H1 (cell line): Measurements from ENCODE around the gene FAM228B. TPM values are rescaled to one million over a fixed set of nuclear protein-coding genes. Genes with fewer than 3 reads are reported as not detected.

Source experiments
- CTCF ChIA-PET: fragments of 300-600 bp; sonication (Branson Sonifier 250); formaldehyde crosslinking; loops from one replicate; lab custom pipeline; 2021; ENCODE audit not compliant: partially characterized antibody; lab: Charles Lee
- POLR2A ChIA-PET: fragments of 300-600 bp; sonication (Branson Sonifier 250); formaldehyde crosslinking; loops from one replicate; lab custom pipeline; 2021; ENCODE audit warnings: inconsistent platforms; ENCODE audit not compliant: partially characterized antibody; lab: Charles Lee
- DNase-seq, 2 experiments: peaks; one replicate each; pipeline versions ENCODE4 v3.0.0 to v3.0.0-alpha.2; 2010 to 2022; ENCODE audit warnings: low spot score in 2 of 2, low read depth in 1 of 2, mixed read lengths in 1 of 2
- FAIRE-seq: peaks from 2 replicates; lab custom pipeline; 2011; peaks lifted over from hg19 to GRCh38; lab: Jason Lieb, UNC
- H2AFZ ChIP-seq: 2 replicates; pipeline ENCODE4 v1.8.1; 2012; ENCODE audit warnings: low read length, inconsistent platforms
- H2AK5ac ChIP-seq: 2 replicates; pipeline ENCODE4 v1.6.1; 2013; ENCODE audit warnings: low read depth, low read length
- H2BK120ac ChIP-seq: replicated peaks from 2 replicates; pipeline ENCODE3; 2013; ENCODE audit warnings: low read depth, low read length, inconsistent platforms
- H2BK12ac ChIP-seq: 2 replicates; pipeline ENCODE4 v1.6.1; 2013; ENCODE audit warnings: low read depth, low read length
- H2BK15ac ChIP-seq: 2 replicates; pipeline ENCODE4 v1.6.1; 2013; ENCODE audit warnings: low read length
- H2BK20ac ChIP-seq: 2 replicates; pipeline ENCODE4 v1.6.1; 2013; ENCODE audit warnings: low read length
- H2BK5ac ChIP-seq: 2 replicates; pipeline ENCODE4 v1.6.1; 2013; ENCODE audit warnings: low read depth, low read length
- H3K14ac ChIP-seq: 2 replicates; pipeline ENCODE4 v1.6.1; 2013; ENCODE audit warnings: inconsistent platforms; ENCODE audit not compliant: insufficient read length
- H3K18ac ChIP-seq: 2 replicates; pipeline ENCODE4 v1.6.1; 2013; ENCODE audit warnings: low read length; ENCODE audit errors: extremely low read depth
- H3K23ac ChIP-seq: 2 replicates; pipeline ENCODE4 v1.6.1; 2013; ENCODE audit warnings: inconsistent platforms; ENCODE audit not compliant: insufficient read length
- H3K23me2 ChIP-seq: 2 replicates; pipeline ENCODE4 v1.6.1; 2013; ENCODE audit warnings: low read depth, low read length
- H3K27ac ChIP-seq: 2 replicates; pipeline ENCODE4 v1.6.1; 2011; ENCODE audit warnings: low read depth, low read length, inconsistent platforms
- H3K27me3 ChIP-seq, 4 experiments: replicated peaks in 1 of 4; 1 replicate in 1 of 4; 2 replicates in 3 of 4; pipeline versions ENCODE4 v1.6.1 to v1.8.1; 2011 to 2013; ENCODE audit warnings: low read length in 3 of 4, mild to moderate bottlenecking in 3 of 4, inconsistent platforms in 2 of 4, mixed read lengths in 2 of 4, moderate library complexity in 1 of 4; ENCODE audit not compliant: control insufficient read depth in 3 of 4, insufficient read depth in 3 of 4; ENCODE audit errors: extremely low read depth in 1 of 4
- H3K36me3 ChIP-seq, 4 experiments: 2 replicates each; pipeline versions ENCODE4 v1.6.1 to v1.8.1; 2011 to 2013; ENCODE audit warnings: mild to moderate bottlenecking in 4 of 4, low read length in 3 of 4, moderate library complexity in 2 of 4, control low read depth in 1 of 4, inconsistent platforms in 1 of 4; ENCODE audit not compliant: insufficient read depth in 4 of 4, control insufficient read depth in 2 of 4
- H3K4ac ChIP-seq: replicated peaks from 2 replicates; pipeline ENCODE3; 2013; ENCODE audit warnings: low read length, low read depth, mixed read lengths, inconsistent platforms; ENCODE audit not compliant: insufficient read length
- H3K4me1 ChIP-seq, 4 experiments: replicated peaks in 1 of 4; 1 replicate in 1 of 4; 2 replicates in 3 of 4; pipeline versions ENCODE4 v1.6.1 to v1.8.1; 2011 to 2013; ENCODE audit warnings: low read length in 3 of 4, inconsistent platforms in 2 of 4, mixed read lengths in 1 of 4; ENCODE audit not compliant: insufficient read depth in 4 of 4, control insufficient read depth in 3 of 4
- H3K4me2 ChIP-seq, 2 experiments: 2 replicates each; pipeline versions ENCODE4 v1.6.1 to v1.8.1; 2011 to 2013; ENCODE audit warnings: low read depth in 2 of 2, low read length in 2 of 2, control low read depth in 1 of 2, inconsistent platforms in 1 of 2, mild to moderate bottlenecking in 1 of 2; ENCODE audit not compliant: insufficient read depth in 1 of 2
- H3K4me3 ChIP-seq, 4 experiments: fragments of 200-600, 300-600 bp in 1 of 4; sonication (generic), shearing (Covaris generic), sonication (Bioruptor Twin) in 1 of 4; 2 replicates each; pipeline versions ENCODE4 v1.5.1 to v1.8.1; 2011 to 2016; ENCODE audit warnings: low read length in 4 of 4, low read depth in 3 of 4, control low read depth in 2 of 4, inconsistent platforms in 2 of 4, mild to moderate bottlenecking in 2 of 4, mixed read lengths in 1 of 4, moderate library complexity in 1 of 4; ENCODE audit not compliant: insufficient read depth in 2 of 4; ENCODE audit errors: extremely low read depth in 1 of 4
- H3K56ac ChIP-seq: replicated peaks from 2 replicates; pipeline ENCODE3; 2013; ENCODE audit warnings: low read depth, mild to moderate bottlenecking, mixed read lengths, low read length, inconsistent platforms; ENCODE audit not compliant: insufficient read length
- H3K79me1 ChIP-seq: 2 replicates; pipeline ENCODE4 v1.6.1; 2013; ENCODE audit warnings: low read depth, low read length, control low read depth
- H3K79me2 ChIP-seq, 2 experiments: 2 replicates each; pipeline versions ENCODE4 v1.6.1 to v1.8.1; 2012 to 2013; ENCODE audit warnings: low read length in 2 of 2, mild to moderate bottlenecking in 2 of 2, inconsistent platforms in 1 of 2; ENCODE audit not compliant: insufficient read depth in 2 of 2, control insufficient read depth in 1 of 2
- H3K9ac ChIP-seq, 4 experiments: replicated peaks in 1 of 4; 1 replicate in 1 of 4; 2 replicates in 3 of 4; pipeline versions ENCODE4 v1.6.1 to v1.8.1; 2011 to 2013; ENCODE audit warnings: low read depth in 3 of 4, low read length in 3 of 4, control low read depth in 2 of 4, mild to moderate bottlenecking in 2 of 4, moderate library complexity in 2 of 4, inconsistent platforms in 1 of 4; ENCODE audit errors: extremely low read depth in 1 of 4
- H3K9me3 ChIP-seq, 2 experiments: 2 replicates each; pipeline versions ENCODE4 v1.6.1 to v1.8.1; 2012 to 2013; ENCODE audit warnings: mild to moderate bottlenecking in 2 of 2, moderate library complexity in 2 of 2, control low read depth in 1 of 2, inconsistent platforms in 1 of 2, low read depth in 1 of 2, low read length in 1 of 2, mixed read lengths in 1 of 2; ENCODE audit not compliant: insufficient read depth in 2 of 2
- H4K20me1 ChIP-seq, 2 experiments: replicated peaks in 1 of 2; 2 replicates each; pipeline versions ENCODE3 to v1.8.1; 2011 to 2013; ENCODE audit warnings: inconsistent platforms in 2 of 2, low read length in 2 of 2, mild to moderate bottlenecking in 1 of 2; ENCODE audit not compliant: insufficient read depth in 2 of 2, control insufficient read depth in 1 of 2
- H4K5ac ChIP-seq: 2 replicates; pipeline ENCODE4 v1.6.1; 2013; ENCODE audit warnings: low read length, low read depth, mixed read lengths, inconsistent platforms; ENCODE audit not compliant: insufficient read length
- H4K8ac ChIP-seq: 2 replicates; pipeline ENCODE4 v1.8.0; 2013; ENCODE audit warnings: mild to moderate bottlenecking, moderate library complexity, low read length, inconsistent platforms; ENCODE audit not compliant: insufficient read depth; ENCODE audit errors: extremely low read depth
- H4K91ac ChIP-seq: replicated peaks from 2 replicates; pipeline ENCODE3; 2013; ENCODE audit warnings: low read length, mixed read lengths, inconsistent platforms; ENCODE audit not compliant: insufficient read length
- CBX8 ChIP-seq: fragments of 300-800, 300-1000 bp; sonication (generic); IDR thresholded peaks from 2 replicates; pipeline ENCODE4 v1.7.1; 2016; ENCODE audit warnings: low read depth, low read length, borderline replicate concordance
- CEBPB ChIP-seq: IDR thresholded peaks from 2 replicates; pipeline ENCODE4 v1.6.1; 2012; ENCODE audit warnings: low read depth, low read length
- CREB1 ChIP-seq: IDR thresholded peaks from 2 replicates; pipeline ENCODE4 v1.6.1; 2012; ENCODE audit warnings: inconsistent platforms
- E2F6 ChIP-seq: IDR thresholded peaks from 2 replicates; pipeline ENCODE4 v1.6.1; 2012; ENCODE audit warnings: inconsistent platforms
- GTF2F1 ChIP-seq: IDR thresholded peaks from 2 replicates; pipeline ENCODE4 v1.6.1; 2012; ENCODE audit warnings: low read depth, low read length, improper control_type of control experiment, borderline replicate concordance
- JUND ChIP-seq: IDR thresholded peaks from 2 replicates; pipeline ENCODE4 v1.6.1; 2011; ENCODE audit warnings: mild to moderate bottlenecking, improper control_type of control experiment, low read length
- KDM1A ChIP-seq: fragments of 200-600, 300-600 bp; sonication (generic); IDR thresholded peaks from 2 replicates; pipeline ENCODE4 v1.7.1; 2016; ENCODE audit warnings: mild to moderate bottlenecking, low read length, borderline replicate concordance
- MAFK ChIP-seq: IDR thresholded peaks from 2 replicates; pipeline ENCODE4 v1.6.1; 2012; ENCODE audit warnings: low read depth, mild to moderate bottlenecking, improper control_type of control experiment, low read length
- NANOG ChIP-seq: IDR thresholded peaks from 2 replicates; pipeline ENCODE4 v1.6.1; 2011; ENCODE audit warnings: low read length, low read depth, mild to moderate bottlenecking, inconsistent platforms; ENCODE audit not compliant: insufficient read depth, poor library complexity, severe bottlenecking
- POLR2AphosphoS5 ChIP-seq: IDR thresholded peaks from 2 replicates; pipeline ENCODE4 v1.6.1; 2011; ENCODE audit warnings: low read depth, low read length
- RBBP5 ChIP-seq: IDR thresholded peaks from 2 replicates; pipeline ENCODE4 v1.7.1; 2012; ENCODE audit warnings: low read depth, mild to moderate bottlenecking, inconsistent platforms, low read length, moderate library complexity, borderline replicate concordance
- SAP30 ChIP-seq: fragments of 300-600 bp; sonication (generic); IDR thresholded peaks from 2 replicates; pipeline ENCODE4 v1.7.1; 2012; ENCODE audit warnings: low read length, moderate library complexity, mild to moderate bottlenecking, inconsistent platforms; ENCODE audit not compliant: insufficient read depth, insufficient replicate concordance
- SIRT6 ChIP-seq: IDR thresholded peaks from one replicate; pipeline ENCODE4 v1.7.1; 2012; ENCODE audit warnings: low read length, inconsistent platforms
- SRF ChIP-seq: IDR thresholded peaks from 2 replicates; pipeline ENCODE4 v1.6.1; 2011; ENCODE audit warnings: mild to moderate bottlenecking, low read depth, low read length, moderate library complexity
- YY1 ChIP-seq: IDR thresholded peaks from 2 replicates; pipeline ENCODE4 v1.6.1; 2011; ENCODE audit warnings: low read depth, mild to moderate bottlenecking, low read length
- WGBS, 2 experiments: shearing (Covaris generic) in 1 of 2; methylation state at CpG; one replicate each; pipeline versions ENCODE4 v1.1.6 to v1.1.7; 2013 to 2015; ENCODE audit warnings: low lambda C conversion rate in 2 of 2, mixed read lengths in 2 of 2, inconsistent platforms in 1 of 2, low coverage in 1 of 2, missing lambda C conversion rate in 1 of 2; ENCODE audit not compliant: insufficient replicate concordance in 2 of 2, insufficient coverage in 1 of 2, insufficient read length in 1 of 2; ENCODE audit errors: extremely low coverage in 1 of 2, missing lambda C conversion rate in 1 of 2; 5-methylcytosine and 5-hydroxymethylcytosine counted together
- polyA plus RNA-seq, 7 experiments: library from polyadenylated mRNA; depleted of rRNA in 3 of 7; stranded (reverse) in 5 of 7; unstranded in 2 of 7; fragments of >200 nt in 5 of 7; fragments of 200-250 nt in 2 of 7; gene quantifications; 1 replicate in 5 of 7; 2 replicates in 1 of 7; 4 replicates in 1 of 7; pipeline versions ENCODE4 v1.2.1 to v1.2.3, GENCODE V29; 2011 to 2013; ENCODE audit warnings: missing spikeins in 2 of 7, mixed read lengths in 2 of 7
- total RNA-seq: library from RNA; stranded (reverse); fragmentation: NEBNext Ultra II Directional; extraction: Animal tissue kit (Norgen Biotek cat#: 25700); gene quantifications from 2 replicates; pipeline ENCODE4 v1.2.1, GENCODE V29; 2021

Gene FAM228B
- total and polyA plus RNA-seq, 2 of the 8 experiments (the other 6 are each of a cell fraction or from before 2014, with no cell fraction given), result 1.4 to 3.2 TPM

GRCh38 chr2:24125956-24126355 is 2.7 kb downstream of the FAM228B start:
- FAIRE-seq, result no peak
- peaks cover 4 to 7% (median 6%) of the 10 kb centered on the region in 4 experiments; a peak in 6 of 7 replicates for H3K4me1 ChIP-seq
- TF ChIP-seq JUND (no peak), CBX8 (no peak), E2F6 (no peak), NANOG (no peak), MAFK (no peak), KDM1A (no peak), CEBPB (no peak), RBBP5 (no peak), CREB1 (no peak), YY1 (no peak), GTF2F1 (no peak), SRF (no peak), SIRT6 (no peak), POLR2AphosphoS5 (no peak), SAP30 (no peak)

More at GRCh38 chr2:24125956-24126355, 2.7 kb downstream of the FAM228B start:
- Histone ChIP-seq H3K79me1 (no peaks in the 10 kb centered on the region), H2BK120ac (no peak overlapping the region), H3K36me3 (no peaks in the 10 kb centered on the region), H2AFZ (no peak overlapping the region), H2BK15ac (no peak overlapping the region), H4K20me1 (no peaks in the 10 kb centered on the region), H4K5ac (no peak overlapping the region), H4K91ac (no peak overlapping the region), H3K4me3 (no peak overlapping the region), H3K4ac (no peak overlapping the region), H3K18ac (no peak overlapping the region), H2BK20ac (no peak overlapping the region), H3K9ac (no peak overlapping the region), H4K8ac (no peak overlapping the region), H2BK5ac (no peak overlapping the region), H3K27ac (no peak overlapping the region), H3K23ac (no peak overlapping the region), H2BK12ac (no peak overlapping the region), H3K23me2 (peaks cover 3% of the 10 kb centered on the region), H3K56ac (no peak overlapping the region), H2AK5ac (no peak overlapping the region), H3K4me2 (no peak overlapping the region), H3K14ac (no peak overlapping the region), H3K9me3 (no peaks in the 10 kb centered on the region), H3K79me2 (no peaks in the 10 kb centered on the region), H3K27me3 (peaks cover 0 to 10% (median 4%) of the 10 kb centered on the region in 4 experiments; a peak in 4 of 7 replicates)
- ChIA-PET POLR2A (interaction anchor here (0.9 to 1.2 kb wide), 3 partner anchors 13 to 110 kb away, joined by 3 to 4 read pairs (median 4); partner anchors contain the start of gene SF3B6), CTCF (no interaction called here)
- DNase-seq, result no peak
- 95% methylated on average over 1 of the region's 1 CpG; no CpG with 5 or more reads in 1 of the 2 experiments for whole genome bisulfite sequencing, 2 experiments
